Adrenal gland (tissue), 5 donors: ENCODE data around the gene MAP4K3.

Experiments used
- CTCF ChIP-seq, 6 experiments: fragments of 450-650 bp in 4 of 6; fragments of 200-600 bp in 2 of 6; sonication (generic) in 1 of 6; IDR thresholded peaks; 1 replicate in 5 of 6; 2 replicates in 1 of 6; pipeline versions ENCODE4 v1.5.1 to v1.8.0; 2016 to 2021; ENCODE audit warnings: antibody characterized with exemption in 6 of 6, mild to moderate bottlenecking in 2 of 6, moderate library complexity in 1 of 6
- POLR2A ChIP-seq, 2 donors: fragments of 450-650 bp; IDR thresholded peaks; one replicate each; pipeline ENCODE4 v1.6.1; 2017; ENCODE audit warnings: antibody characterized with exemption in 2 of 2, mild to moderate bottlenecking in 2 of 2, moderate library complexity in 1 of 2
- donor health status: DM: no; HTN: no; CAD: no.

- TF ChIP-seq CTCF (IDR thresholded peaks at IDR 0.05) (no peak), POLR2A (IDR thresholded peaks at IDR 0.05) (no peak)
Measured at GRCh38 chr2:39260087-39260486, 177.0 kb downstream of the MAP4K3 start.
